Gastroesophageal sphincter (tissue), 4 donors: ENCODE data around the gene PPP1R3A. TPM values are rescaled to one million over a fixed set of nuclear protein-coding genes. Genes with fewer than 3 reads are reported as not detected.

Experiments used
- ATAC-seq: fragments of 150-250 bp; one replicate; pipeline ENCODE4 v1.9.1; 2016; ENCODE audit warnings: mild to moderate bottlenecking, moderate library complexity
- H3K27ac ChIP-seq, 4 donors: fragments of 200-600 bp; sonication (generic) in 3 of 4; 1 replicate in 3 of 4; 2 replicates in 1 of 4; pipeline ENCODE4 v1.5.1; 2016 to 2019
- H3K27me3 ChIP-seq: fragments of 200-600 bp; sonication (generic); one replicate; pipeline ENCODE4 v1.5.1; 2019
- H3K36me3 ChIP-seq, 2 donors: fragments of 200-600 bp; sonication (generic); one replicate each; pipeline ENCODE4 v1.5.1; 2019; ENCODE audit warnings: control low read depth in 1 of 2
- H3K4me1 ChIP-seq, 3 donors: fragments of 200-600 bp; sonication (generic); 1 replicate in 2 of 3; 2 replicates in 1 of 3; pipeline ENCODE4 v1.5.1; 2016 to 2019; ENCODE audit warnings: control low read depth in 2 of 3
- H3K4me3 ChIP-seq, 2 donors: fragments of 200-600 bp; sonication (generic); one replicate each; pipeline ENCODE4 v1.5.1; 2019; ENCODE audit warnings: mild to moderate bottlenecking in 1 of 2, moderate library complexity in 1 of 2
- H3K9me3 ChIP-seq, 3 donors: fragments of 200-600 bp; sonication (generic); one replicate each; pipeline ENCODE4 v1.5.1; 2017 to 2019; ENCODE audit warnings: control low read depth in 2 of 3
- CTCF ChIP-seq, 4 experiments: fragments of 200-600 bp in 2 of 4; fragments of 450-650 bp in 2 of 4; sonication (generic) in 1 of 4; IDR thresholded peaks; one replicate each; pipeline ENCODE4 v1.5.1; 2017 to 2019; ENCODE audit warnings: antibody characterized with exemption in 4 of 4, mild to moderate bottlenecking in 2 of 4, moderate library complexity in 2 of 4
- EP300 ChIP-seq: sonication (generic); formaldehyde crosslinking; IDR thresholded peaks from one replicate; pipeline ENCODE4 v1.6.1; 2017; ENCODE audit warnings: antibody characterized with exemption, mild to moderate bottlenecking
- POLR2A ChIP-seq, 2 donors: fragments of 450-650 bp; IDR thresholded peaks; one replicate each; pipeline ENCODE4 v1.6.1; 2017; ENCODE audit warnings: antibody characterized with exemption in 2 of 2, mild to moderate bottlenecking in 2 of 2, moderate library complexity in 1 of 2
- POLR2AphosphoS5 ChIP-seq: sonication (generic); formaldehyde crosslinking; IDR thresholded peaks from one replicate; pipeline ENCODE4 v1.6.1; 2017; ENCODE audit warnings: antibody characterized with exemption
- WGBS, 2 donors: methylation state at CpG; one replicate each; pipeline ENCODE4 v1.1.5; 2018; ENCODE audit warnings: low coverage in 1 of 2; 5-methylcytosine and 5-hydroxymethylcytosine counted together
- total RNA-seq, 4 donors: library from RNA; depleted of rRNA; stranded (reverse); fragments of >200 nt; gene quantifications; one replicate each; pipeline ENCODE4 v1.1.0, GENCODE V29; 2016

Gene PPP1R3A
- total RNA-seq, 4 donors from 2014 or later, result 0.54 TPM; not detected in 3

- H3K36me3 ChIP-seq, result no peaks in the 10 kb centered on the region
- TF ChIP-seq CTCF (IDR thresholded peaks at IDR 0.05), result no peak
- no peak for TF ChIP-seq POLR2AphosphoS5
- TF ChIP-seq EP300, result no peak
- ATAC-seq, result no peak
- no peak overlapping the region for H3K27ac ChIP-seq
- H3K4me1 ChIP-seq, result no peaks in the 10 kb centered on the region
- no peaks in the 10 kb centered on the region for H3K9me3 ChIP-seq
- 78 to 79% methylated on average over 1 of the region's 1 CpG for WGBS, 2 donors
- H3K4me3 ChIP-seq, result no peak overlapping the region
- no peaks in the 10 kb centered on the region for H3K27me3 ChIP-seq
These were observed 14.3 kb downstream of the PPP1R3A start for GRCh38 chr7:113904521-113904920.

GRCh38 chr7:113892818-113893217 is 26.0 kb downstream of the PPP1R3A start:
- TF ChIP-seq CTCF (IDR thresholded peaks at IDR 0.05) (no peak), EP300 (no peak)
- H3K4me1 ChIP-seq, result peaks cover 0 to 18% (median 3%) of the 10 kb centered on the region in 3 donors
- peak overlapping the region in 1 of 4 donors; percentile 24 for H3K27ac ChIP-seq
- no peaks in the 10 kb centered on the region for H3K36me3 ChIP-seq
- H3K27me3 ChIP-seq, result no peaks in the 10 kb centered on the region
- H3K4me3 ChIP-seq, result no peak overlapping the region
- 26 to 62% methylated on average over 3 of the region's 3 CpGs for WGBS, 2 donors
- no peaks in the 10 kb centered on the region for H3K9me3 ChIP-seq
- no peak for ATAC-seq

GRCh38 chr7:113891828-113892227 is 27.0 kb downstream of the PPP1R3A start:
- Histone ChIP-seq H3K9me3 (no peaks in the 10 kb centered on the region), H3K27me3 (no peaks in the 10 kb centered on the region), H3K27ac (peak overlapping the region in 3 of 4 donors; percentile 20 to 56 (median 24)), H3K36me3 (no peaks in the 10 kb centered on the region), H3K4me3 (no peak overlapping the region), H3K4me1 (peaks cover 0 to 18% (median 3%) of the 10 kb centered on the region in 3 donors)
- 27 to 63% methylated on average over 1 of the region's 1 CpG for WGBS, 2 donors
- peak; percentile 39 for ATAC-seq
- TF ChIP-seq POLR2AphosphoS5 (no peak), POLR2A (IDR thresholded peaks at IDR 0.05) (no peak), CTCF (IDR thresholded peaks at IDR 0.05) (no peak), EP300 (no peak)

GRCh38 chr7:113891031-113891350 is 27.8 kb downstream of the PPP1R3A start:
- no peak overlapping the region for H3K4me3 ChIP-seq
- 54 to 89% methylated on average over 1 to 2 of the region's 2 CpGs for WGBS, 2 donors
- H3K36me3 ChIP-seq, result no peaks in the 10 kb centered on the region
- H3K27me3 ChIP-seq, result no peaks in the 10 kb centered on the region
- ATAC-seq, result no peak
- no peaks in the 10 kb centered on the region for H3K9me3 ChIP-seq
- H3K4me1 ChIP-seq, result peaks cover 0 to 18% (median 3%) of the 10 kb centered on the region in 3 donors
- H3K27ac ChIP-seq, result peak overlapping the region in 1 of 4 donors; percentile 24
- no peak for TF ChIP-seq POLR2A (IDR thresholded peaks at IDR 0.05)
- no peak for TF ChIP-seq POLR2AphosphoS5
- TF ChIP-seq EP300, result no peak
- TF ChIP-seq CTCF (IDR thresholded peaks at IDR 0.05), result no peak

GRCh38 chr7:113890331-113891030 is 28.3 kb downstream of the PPP1R3A start:
- no peak overlapping the region for H3K4me3 ChIP-seq
- H3K4me1 ChIP-seq, result peaks cover 0 to 18% (median 3%) of the 10 kb centered on the region in 3 donors
- no peak for ATAC-seq
- TF ChIP-seq POLR2AphosphoS5, result no peak
- TF ChIP-seq EP300, result no peak
- TF ChIP-seq POLR2A (IDR thresholded peaks at IDR 0.05), result no peak
- no peak for TF ChIP-seq CTCF (IDR thresholded peaks at IDR 0.05)
- H3K36me3 ChIP-seq, result no peaks in the 10 kb centered on the region
- 67 to 68% methylated on average over 2 of the region's 2 CpGs for WGBS, 2 donors
- H3K27me3 ChIP-seq, result no peaks in the 10 kb centered on the region
- no peaks in the 10 kb centered on the region for H3K9me3 ChIP-seq
- no peak overlapping the region for H3K27ac ChIP-seq
